ENCODE measurements around the gene INPP5D. TPM values are rescaled to one million over a fixed set of nuclear protein-coding genes. Genes with fewer than 3 reads are reported as not detected.

The INPP5D gene
- total RNA-seq, 1 donor from 2014 or later, result 33.3 TPM

- ATAC-seq (no peak), DNase-seq (no peak)
- Histone ChIP-seq H3K27ac (no peak overlapping the region), H3K4me3 (no peak overlapping the region), H3K36me3 (no peaks in the 10 kb centered on the region), H3K4me1 (no peaks in the 10 kb centered on the region), H3K9me3 (no peaks in the 10 kb centered on the region), H3K27me3 (no peaks in the 10 kb centered on the region)
- intact Hi-C loops (cut with DNase I), result no loop called here
- no peak for TF ChIP-seq CTCF (IDR thresholded peaks at IDR 0.05)
Observed at GRCh38 chr2:233021771-233022170, 38.4 kb upstream of the INPP5D start.

GRCh38 chr2:233022561-233022960, 37.6 kb upstream of the INPP5D start:
- H3K4me3 ChIP-seq, result no peak overlapping the region
- H3K27me3 ChIP-seq, result no peaks in the 10 kb centered on the region
- no peak for DNase-seq
- ATAC-seq, result no peak
- H3K9me3 ChIP-seq, result no peaks in the 10 kb centered on the region
- H3K36me3 ChIP-seq, result no peaks in the 10 kb centered on the region
- no peaks in the 10 kb centered on the region for H3K4me1 ChIP-seq
- TF ChIP-seq CTCF (IDR thresholded peaks at IDR 0.05), result no peak
- H3K27ac ChIP-seq, result no peak overlapping the region
- intact Hi-C loops (cut with DNase I), result no loop called here

DNA sequence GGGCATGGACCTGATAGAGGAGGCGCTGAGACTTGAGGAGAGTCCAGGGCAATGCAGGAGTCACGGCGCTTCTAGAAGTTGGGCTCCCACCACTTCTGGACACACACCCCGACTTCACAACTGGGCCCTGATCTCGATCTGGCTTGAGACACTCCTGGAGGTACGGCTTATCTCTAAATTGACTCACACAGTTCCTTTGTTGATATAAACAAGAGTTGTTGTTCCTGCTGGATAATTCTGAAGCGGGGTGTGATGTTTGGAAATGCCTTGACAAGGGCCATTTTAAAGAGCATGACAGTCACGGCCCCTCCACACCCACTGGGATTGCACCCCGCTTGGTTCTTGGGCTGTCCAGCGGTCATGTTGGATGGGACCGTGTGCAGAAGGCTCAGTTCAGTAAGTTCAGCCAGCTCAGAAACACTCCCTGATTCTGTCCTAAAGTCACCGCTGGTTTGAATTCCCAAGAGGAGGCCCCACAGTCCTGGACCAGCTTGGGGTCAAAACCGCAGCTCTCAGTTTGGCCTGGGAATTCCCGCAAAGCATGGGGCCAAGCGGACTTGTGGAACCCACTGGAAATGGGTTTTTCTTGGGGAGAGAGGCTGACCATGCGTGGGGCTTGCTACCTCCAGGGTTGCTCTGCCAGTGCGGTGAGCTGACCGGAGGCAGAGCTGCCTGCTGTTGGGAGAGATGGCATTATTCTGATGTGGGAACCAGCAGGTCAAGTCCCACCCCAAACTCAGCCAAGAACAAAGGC, 37.0 kb upstream of the INPP5D start:
- Histone ChIP-seq H3K4me3 (no peak overlapping the region), H3K36me3 (no peaks in the 10 kb centered on the region), H3K27ac (no peak overlapping the region), H3K9me3 (no peaks in the 10 kb centered on the region), H3K27me3 (no peaks in the 10 kb centered on the region), H3K4me1 (no peaks in the 10 kb centered on the region)
- TF ChIP-seq CTCF (IDR thresholded peaks at IDR 0.05), result no peak
- DNase-seq (no peak), ATAC-seq (no peak)
- intact Hi-C loops (cut with DNase I), result no loop called here

DNA sequence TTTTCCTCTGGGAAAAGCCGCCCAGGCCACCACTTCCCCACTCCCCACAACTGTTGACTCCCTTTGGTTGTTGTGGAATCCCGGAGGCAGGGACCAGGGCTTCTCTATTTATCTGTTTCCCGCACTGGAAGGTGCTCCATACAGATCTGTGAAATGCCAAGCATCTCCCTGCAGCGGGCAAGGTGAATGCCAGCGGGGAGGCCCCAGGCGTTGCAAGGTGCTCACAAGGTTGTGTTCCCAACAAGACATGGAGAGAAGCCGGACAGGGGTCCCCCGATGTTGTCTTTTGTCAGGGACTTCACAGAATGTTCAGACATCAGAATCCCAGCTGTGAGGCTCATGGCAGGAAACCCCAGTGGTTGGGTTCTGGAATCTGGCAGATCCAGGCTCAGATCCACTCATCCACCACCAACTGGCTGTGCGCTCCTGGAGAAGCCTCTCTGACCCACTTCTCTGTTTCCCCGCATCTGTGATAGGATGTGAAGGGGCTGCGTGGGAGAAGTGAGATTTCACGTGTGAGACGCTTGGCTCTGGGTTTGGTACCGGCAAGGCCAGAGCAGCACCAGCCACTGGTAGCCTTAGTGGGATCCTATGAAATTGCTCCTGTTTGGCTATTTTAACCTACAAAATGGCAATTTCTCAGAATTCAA, 36.3 kb upstream of the INPP5D start:
- no peak for ATAC-seq
- Histone ChIP-seq H3K27me3 (no peaks in the 10 kb centered on the region), H3K4me3 (no peak overlapping the region), H3K9me3 (no peaks in the 10 kb centered on the region), H3K27ac (no peak overlapping the region), H3K4me1 (no peaks in the 10 kb centered on the region), H3K36me3 (no peaks in the 10 kb centered on the region)
- intact Hi-C loops (cut with DNase I), result no loop called here
- no peak for DNase-seq
- TF ChIP-seq CTCF (IDR thresholded peaks at IDR 0.05), result no peak

- Histone ChIP-seq H3K9me3 (no peaks in the 10 kb centered on the region), H3K27ac (no peak overlapping the region), H3K27me3 (no peaks in the 10 kb centered on the region), H3K4me1 (no peaks in the 10 kb centered on the region), H3K4me3 (no peak overlapping the region), H3K36me3 (no peaks in the 10 kb centered on the region)
- DNase-seq (no peak), ATAC-seq (no peak)
- intact Hi-C loops (cut with DNase I), result no loop called here
- TF ChIP-seq CTCF (IDR thresholded peaks at IDR 0.05), result no peak
Observed at GRCh38 chr2:233025706-233026105, 34.4 kb upstream of the INPP5D start.
